HG02884 (cell line): ENCODE measurements around the gene CYBB.

Source experiments
- ATAC-seq: cut with Tn5 transposase; IDR thresholded peaks from one replicate; pipeline ENCODE4 v1.9.1; 2021; ENCODE audit warnings: mild to moderate bottlenecking, moderate library complexity; ENCODE audit not compliant: unreplicated experiment

CYBB gene

DNA sequence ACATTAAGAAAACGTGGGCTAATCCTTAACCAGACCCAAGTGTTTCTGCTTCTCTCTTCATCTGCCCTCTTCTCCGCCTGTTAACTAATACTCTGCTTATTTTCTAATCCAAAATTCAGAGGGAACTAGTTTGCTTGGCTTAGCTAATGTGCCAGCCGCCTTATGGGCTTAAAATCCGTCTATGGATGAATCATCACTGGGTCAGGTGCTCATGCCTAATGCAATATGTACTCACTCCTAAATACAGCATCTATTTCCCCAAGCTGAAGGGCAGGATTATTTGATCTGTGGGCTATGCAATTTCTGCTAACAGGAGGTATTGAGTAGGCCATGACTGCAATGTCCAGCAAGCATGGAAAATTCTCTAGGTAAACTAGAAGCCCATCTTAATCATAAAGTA, 55.1 kb downstream of the CYBB start:
- no peak for ATAC-seq

DNA sequence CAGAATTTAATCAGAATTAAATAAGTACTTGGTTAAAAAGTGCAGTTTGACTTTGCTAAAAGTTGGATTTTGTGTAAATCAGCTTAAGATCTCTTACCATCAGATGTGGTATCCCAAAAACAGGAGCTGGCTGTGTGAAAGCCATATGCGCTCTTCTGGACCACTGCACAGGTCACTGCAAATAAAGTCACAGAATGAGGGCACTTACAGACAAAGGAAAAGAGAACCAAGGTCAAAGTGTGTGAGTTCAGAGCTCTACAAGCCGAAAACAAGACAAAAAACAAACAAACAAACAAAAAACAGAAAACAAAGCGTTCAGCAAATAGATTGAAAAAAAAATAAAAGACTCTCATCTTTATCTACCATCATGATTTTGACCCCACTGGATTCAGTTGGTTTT, 61.1 kb downstream of the CYBB start:
- ATAC-seq, result no peak

DNA sequence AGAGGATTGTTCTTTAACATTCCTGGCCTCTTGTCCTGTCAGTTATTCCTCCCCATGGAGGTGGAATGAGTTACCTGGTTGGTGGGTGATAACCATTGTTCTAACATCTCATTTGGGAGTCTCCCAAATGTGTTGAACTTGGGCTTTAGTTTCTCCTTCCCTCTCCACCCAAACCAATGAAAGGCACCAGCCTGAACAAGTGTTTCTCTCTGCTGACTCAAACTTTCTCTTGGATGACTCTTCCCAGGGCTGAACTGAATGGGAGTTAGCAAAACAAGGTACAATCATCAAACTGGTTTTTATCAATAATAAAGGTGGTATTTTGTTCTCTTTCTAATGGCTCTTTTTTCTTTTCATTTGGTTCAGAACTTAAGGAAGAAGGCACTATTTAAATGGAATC, 64.8 kb downstream of the CYBB start:
- no peak for ATAC-seq

DNA sequence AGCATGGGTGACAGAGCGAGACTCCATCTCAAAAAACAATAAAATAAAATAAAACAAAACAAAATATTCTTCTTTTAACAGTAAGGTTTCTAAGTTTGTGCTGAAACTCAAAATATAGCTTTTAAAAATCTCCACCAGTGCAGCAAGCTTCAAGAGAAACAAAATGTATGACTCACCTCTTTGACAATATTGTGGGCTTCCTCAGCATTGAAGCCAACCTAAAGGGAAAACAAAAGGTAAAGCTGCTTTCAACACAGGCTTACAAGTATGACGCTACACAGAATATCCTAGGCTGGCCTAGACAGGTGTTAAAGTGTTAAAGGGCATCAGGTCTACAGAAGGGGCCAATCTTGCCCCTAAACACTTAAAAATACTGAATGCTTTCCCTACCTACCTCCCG, 66.3 kb downstream of the CYBB start:
- no peak for ATAC-seq

DNA sequence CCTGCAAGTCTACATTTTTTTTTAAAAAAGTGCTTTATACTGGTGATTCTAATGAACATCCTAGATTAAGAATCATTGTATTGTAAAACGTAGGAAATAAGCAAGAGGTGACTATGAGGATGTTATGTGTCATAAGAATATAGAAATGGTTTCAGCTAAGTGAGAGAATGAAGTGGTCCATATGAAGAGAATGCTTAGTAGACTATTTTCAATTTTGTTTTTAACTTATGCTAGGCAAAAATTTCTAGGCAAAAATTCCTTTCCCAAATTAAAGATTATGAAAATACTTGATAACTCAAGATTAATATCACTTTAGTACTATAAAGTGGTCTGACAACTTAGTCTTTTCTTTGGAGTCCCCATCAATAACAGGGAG, 66.7 kb downstream of the CYBB start:
- no peak for ATAC-seq

DNA sequence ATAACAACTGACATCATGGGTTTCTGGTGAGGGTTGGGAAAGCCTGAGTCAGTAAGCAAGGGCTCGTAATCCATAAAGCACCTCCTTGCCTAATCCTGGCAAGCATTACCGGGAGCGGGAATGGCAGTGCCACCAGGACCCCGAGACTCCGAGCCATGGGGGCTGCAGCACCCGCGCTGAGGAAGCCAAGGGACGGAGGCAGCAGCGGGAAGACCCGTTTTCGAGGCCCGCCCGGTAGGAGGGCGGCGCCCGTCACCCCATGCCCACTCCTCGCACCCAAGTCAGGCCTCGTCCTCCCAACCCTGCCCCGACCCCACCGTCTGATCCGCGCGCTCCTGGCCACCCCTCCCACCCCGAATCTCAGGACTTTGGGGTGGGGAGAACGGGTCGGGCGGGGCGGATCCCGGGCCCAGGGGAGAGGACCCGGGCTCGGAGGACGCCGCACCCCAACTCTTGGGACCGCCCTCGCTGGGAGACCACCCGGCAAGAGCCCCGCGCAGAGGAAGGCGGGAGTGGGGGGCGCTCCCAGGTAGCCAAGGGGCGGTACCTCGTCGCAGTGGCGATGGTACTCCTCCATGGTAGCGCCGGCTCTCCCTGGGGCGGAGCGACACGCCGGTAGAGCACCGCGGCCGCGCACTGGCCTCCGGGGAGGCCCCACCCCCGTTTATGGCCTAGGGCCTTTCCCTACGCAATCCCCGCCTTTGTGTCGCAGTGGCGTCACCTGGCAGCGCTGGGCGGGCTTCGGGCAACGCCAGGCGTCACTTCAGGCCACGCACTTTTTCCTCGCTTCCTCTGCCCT, 67.3 kb downstream of the CYBB start, which contains the start of gene DYNLT3:
Gene DYNLT3, minus strand, starts transcription at position 638 of the 799 bp plus-strand sequence. Its CDS starts 61 bp downstream, at position 577.
- peak; percentile 99 for ATAC-seq

DNA sequence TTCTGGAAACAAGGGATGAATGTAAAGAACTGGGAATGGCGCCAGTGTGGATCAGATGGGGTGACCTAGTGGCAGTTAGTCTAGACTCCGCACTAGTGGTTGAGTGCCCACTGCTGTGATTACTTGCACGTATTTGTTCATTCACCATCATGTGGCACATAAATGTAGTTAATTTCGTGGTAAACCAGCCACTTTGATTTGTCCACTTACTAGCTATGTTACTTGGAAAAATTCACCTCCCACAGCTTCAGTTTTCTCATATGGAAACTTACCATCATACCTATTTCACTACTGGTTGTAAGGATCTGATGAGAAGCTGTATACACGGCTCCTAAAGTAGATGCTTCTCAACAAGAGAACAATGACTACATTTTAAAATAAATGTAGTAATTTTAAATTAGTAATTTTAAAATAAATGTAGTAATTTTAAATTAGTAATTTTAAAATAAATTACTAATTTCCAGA, 67.9 kb downstream of the CYBB start:
- ATAC-seq, result no peak

DNA sequence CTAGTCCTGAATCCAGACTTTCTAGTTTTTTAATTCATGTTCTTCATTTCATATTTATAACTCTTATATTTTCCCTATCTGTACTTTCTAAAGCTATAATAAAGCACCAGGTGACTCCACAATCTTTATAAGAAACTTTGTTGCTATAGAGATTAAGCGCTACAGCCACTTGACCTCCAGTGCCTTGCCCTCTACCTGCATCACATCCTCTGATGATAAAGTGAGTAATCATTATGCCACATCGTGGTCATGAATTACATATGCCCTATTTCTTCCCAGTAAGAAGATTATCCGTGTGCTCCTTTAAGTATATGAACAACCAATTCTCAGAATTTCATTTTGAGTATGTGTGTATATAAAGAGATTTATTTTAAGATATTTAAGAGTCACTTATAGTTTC, 74.3 kb downstream of the CYBB start:
- ATAC-seq, result no peak

DNA sequence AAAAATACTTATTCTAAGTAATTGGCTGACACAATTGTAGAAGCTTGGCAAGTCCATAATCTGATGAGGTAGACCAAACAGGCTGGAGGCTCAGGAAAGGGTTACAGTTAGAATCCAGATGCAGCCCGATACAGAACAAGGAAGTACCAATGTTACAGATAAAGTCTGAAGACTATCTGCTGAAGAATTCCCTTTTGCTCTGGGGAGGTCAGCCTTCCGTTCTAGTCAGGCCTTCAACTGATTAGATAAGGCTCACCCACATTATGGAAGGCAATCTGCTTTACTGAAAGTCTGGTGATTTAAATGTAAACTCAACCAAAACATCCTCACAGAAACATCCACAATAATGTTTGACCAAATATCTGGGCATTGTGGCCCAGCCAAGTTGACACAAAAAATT, 74.9 kb downstream of the CYBB start:
- ATAC-seq, result no peak

DNA sequence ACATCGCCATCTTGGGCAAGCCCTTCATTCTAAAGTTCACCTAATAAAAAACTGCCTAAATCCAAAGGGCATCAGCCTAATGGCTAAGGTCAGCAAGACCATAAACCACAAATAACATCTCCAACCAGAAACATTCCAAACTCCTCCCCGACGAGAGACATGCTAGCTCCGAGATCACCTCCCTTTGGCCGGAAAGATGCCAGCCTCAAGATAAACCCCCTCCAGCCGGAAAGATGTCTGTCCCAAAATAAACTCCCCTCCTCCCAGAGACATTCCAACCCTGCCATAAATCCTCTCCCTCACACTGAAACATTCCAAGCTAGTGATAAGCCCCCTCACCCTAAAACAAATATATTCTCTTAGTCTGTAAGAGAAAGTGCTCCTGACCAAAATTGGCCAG, 80.9 kb downstream of the CYBB start:
- ATAC-seq, result no peak

DNA sequence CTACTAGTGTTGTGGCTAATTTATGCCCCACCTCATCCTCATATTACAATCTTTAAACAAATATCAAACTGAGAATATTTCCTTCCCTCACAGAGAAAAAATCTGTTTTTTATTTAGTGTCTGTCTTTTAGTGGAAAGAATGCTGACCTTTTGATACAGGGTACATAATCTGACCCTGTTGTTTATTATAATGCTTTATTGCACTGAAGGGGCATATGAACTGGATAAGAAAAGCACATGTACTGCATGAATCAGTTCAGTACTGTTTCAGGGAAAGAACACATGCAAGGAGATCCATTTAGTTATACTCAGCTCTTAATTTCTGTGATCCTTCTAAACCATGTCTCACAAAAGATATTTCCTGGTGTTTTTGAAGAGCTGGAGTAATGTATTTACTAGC, 83.0 kb downstream of the CYBB start:
- ATAC-seq, result no peak
